ENCODE data around the gene ROPN1. TPM values are rescaled to one million over a fixed set of nuclear protein-coding genes. Genes with fewer than 3 reads are reported as not detected.

Gene ROPN1
- total RNA-seq, 1 donor from 2014 or later: not detected

Other genes starting within 250 kb of the ROPN1 start
- 81.4 TPM in 2 replicates for gene MYLK, start 107.8 kb downstream of the ROPN1 start, total RNA-seq
- 41.4 and 41.9 TPM in 2 replicates for gene CCDC14, start 30.9 kb downstream of the ROPN1 start, total RNA-seq
- gene KALRN, start 41.2 kb upstream of the ROPN1 start, total RNA-seq: 4.1 and 9.2 TPM in 2 replicates